HG03103 (cell line): Measurements from ENCODE around the gene ADRB1.

Source experiments
- ATAC-seq: cut with Tn5 transposase; IDR thresholded peaks from one replicate; pipeline ENCODE4 v1.9.1; 2021; ENCODE audit warnings: low read depth; ENCODE audit not compliant: unreplicated experiment

The ADRB1 gene

DNA sequence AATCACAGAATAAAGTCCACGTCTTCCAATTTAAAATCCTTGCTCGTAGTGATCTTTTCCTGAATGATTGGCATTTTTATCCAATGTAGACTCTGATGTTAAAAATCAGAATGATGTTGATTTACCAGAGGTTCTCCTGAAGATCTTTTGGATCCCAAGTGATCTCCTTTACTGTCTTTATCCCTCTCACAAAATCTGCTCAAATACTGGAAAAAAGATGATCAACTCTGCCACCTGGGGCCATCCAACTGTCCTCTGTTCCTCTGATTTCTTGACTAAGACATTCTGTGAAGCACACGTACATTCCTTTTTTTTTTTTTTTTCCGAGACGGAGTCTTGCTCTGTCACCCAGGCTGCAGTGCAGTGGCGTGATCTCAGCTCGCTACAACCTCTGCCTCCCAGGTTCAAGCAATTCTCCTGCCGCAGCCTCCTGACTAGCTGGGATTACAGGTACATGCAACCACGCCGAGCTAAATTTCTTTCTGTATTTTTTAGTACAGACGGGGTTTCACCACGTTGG lies 18.0 kb upstream of the ADRB1 start:
- no peak for ATAC-seq

DNA sequence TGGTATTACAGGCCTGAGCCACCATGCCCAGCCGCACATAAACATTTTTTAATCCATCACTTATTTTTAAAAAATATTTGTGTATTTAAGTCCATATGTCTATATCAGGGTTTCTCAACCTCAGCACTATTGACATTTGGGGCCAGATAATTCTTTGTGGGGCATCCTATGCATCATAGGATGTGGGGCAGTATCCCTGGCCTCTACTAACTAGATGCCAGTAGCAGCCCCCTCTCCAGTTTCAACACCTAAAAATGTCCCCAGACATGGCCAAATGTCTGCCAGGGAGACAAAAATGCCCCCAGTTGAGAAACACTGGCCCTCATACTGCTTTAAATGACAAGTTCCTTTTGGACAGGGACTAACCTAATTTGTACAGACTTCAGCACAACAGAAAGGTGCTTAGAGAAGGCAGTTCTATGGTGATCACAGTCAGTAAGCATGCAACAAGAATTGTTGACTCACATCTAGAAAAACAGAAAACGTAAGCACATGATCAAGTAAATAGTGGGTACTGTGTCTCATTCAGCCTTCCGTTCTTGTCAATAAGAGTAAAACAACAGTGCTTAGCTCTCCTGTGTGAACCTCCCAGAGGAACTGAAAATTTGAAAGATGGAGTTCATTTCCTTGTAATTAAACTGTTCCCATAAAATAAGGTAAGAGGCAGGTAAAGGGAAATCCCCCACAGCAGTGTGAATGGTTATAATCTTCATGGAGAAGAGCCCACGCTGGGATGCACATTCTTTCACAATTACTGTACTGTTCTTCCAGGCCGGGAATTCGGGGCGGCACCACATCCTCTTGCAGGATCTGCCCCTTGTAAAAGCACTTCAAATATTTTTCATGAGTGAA lies 17.3 kb upstream of the ADRB1 start:
- ATAC-seq, result peak; percentile 40

DNA sequence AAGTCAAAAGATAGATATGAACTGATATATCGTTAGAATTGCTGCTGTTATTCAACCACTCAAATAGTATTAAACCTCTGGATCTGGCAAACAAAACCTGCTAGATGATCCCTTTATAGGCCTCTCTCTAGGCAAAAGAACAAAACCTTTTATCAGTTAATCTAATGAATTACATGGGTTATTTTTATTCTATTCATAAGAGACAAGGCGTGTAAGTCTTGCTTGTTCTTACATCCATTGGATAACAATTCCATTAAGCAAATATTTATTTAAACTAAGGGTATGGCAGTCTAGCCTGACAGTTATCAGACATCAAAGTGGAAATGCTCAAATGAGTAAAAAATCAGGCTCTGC lies 16.6 kb upstream of the ADRB1 start:
- ATAC-seq, result no peak

DNA sequence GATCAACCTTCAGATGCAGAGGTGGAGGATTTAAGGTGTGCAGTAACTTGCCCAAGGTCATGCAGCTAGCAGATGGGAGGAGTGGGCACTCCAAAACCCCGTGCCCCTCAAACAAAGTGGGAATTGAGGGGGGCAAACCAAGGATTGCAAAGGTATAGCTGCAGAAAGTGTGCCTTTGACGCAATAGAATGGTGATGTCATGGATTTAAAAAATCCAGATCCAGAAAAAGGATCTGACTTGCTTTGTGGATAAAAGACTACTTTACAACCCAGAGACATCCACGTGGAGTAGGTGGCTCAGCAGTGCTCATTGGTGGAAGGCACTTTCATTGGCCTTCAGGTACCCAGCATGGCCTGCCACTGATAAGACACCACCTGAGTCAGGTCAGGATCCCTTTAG lies 15.7 kb upstream of the ADRB1 start:
- ATAC-seq, result no peak

DNA sequence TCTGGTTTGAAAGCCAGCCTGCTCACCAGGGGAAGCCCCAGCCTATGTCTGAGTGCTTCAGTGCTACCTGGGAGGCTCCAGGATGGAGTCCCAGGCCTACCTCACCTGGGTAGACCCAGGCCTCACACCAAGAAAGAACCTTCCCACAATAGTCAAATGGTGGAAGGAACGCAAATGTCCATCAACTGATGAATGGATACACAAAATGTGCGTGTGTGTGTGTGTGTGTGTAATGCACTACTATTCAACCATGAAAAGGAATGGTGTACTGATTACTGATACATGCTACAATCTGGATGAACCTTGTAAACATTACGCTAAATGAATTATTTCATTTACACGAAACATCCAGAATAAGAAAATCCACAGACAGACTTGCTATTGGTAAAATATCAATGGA lies 15.2 kb upstream of the ADRB1 start:
- ATAC-seq, result no peak

DNA sequence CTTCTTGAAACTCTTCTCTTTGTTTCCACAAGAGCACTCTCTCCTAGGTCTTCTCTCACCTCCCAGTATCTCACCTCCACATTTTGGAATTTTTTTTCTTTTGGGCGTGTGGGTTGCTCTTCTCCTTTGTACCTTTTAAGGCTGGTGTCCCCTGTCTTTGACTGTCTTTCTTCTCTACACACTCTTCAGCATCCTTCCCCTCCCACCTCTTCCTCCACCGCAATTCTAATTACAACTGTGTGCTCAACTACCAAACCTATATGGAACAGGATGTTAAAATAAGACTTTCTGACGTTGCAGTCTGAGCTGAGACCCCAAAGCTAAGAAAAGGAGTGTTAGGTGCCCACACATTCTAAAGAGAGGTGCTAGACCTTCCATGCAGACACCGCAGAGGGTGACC lies 14.0 kb upstream of the ADRB1 start:
- ATAC-seq, result no peak

DNA sequence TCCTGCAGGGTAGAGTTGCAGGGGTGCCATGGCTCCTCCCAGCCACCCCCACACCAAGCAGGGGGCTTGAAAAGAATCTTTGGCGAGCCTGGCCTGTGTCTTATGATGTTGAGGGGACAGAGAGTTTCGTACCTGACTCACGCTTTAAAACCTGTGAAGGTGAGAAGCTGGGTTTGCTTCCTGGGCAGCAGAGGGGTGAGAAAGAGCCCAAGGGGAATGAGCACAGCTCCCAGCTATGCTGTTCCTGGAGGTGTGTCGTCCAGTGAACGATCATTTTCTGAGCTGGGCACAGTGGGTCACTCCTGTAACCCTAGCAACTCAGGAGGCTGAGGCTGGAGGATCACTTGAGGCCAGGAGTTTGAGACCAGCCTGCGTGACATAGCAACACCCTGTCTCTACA lies 13.5 kb upstream of the ADRB1 start:
- no peak for ATAC-seq

DNA sequence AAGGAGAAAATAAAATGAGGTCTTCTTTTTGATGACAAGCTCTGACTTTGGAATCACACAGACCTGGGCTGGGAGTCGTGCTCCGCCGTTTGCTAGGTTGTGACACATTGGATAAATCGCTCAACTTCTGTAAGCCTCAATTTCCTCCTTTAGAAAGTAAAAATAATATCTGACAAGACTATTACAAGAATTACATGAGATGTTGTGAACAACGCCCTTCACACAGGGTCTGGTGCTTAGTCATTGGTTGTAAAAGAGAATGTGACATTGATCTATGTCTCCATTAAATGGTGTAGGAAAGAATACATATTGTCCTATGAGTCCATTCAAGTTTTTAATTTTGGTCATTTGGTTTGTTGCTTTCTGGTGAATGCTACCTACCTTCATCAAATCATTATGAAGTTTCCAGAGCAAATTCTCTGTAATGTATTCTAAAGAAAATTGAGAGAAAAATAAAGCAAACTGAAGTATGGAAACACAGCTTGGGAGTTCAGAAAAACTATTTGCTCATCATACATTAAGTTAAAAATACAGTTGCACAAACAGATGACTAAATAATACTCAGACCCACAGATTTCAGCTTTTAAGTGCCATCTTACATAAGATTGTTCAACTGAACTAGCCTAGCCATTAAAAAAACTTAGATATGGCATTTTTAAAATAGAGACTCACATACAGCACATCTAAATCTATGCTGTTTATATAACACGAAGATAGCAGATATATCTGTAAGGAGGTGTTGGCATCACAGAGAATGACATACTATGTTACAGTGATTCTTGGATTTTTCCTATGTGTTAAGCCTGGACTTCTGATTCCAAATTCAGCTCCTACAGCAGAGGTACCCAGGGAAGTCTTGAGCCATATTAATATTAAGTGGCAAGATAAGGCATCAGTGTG lies 12.3 kb upstream of the ADRB1 start:
- no peak for ATAC-seq

DNA sequence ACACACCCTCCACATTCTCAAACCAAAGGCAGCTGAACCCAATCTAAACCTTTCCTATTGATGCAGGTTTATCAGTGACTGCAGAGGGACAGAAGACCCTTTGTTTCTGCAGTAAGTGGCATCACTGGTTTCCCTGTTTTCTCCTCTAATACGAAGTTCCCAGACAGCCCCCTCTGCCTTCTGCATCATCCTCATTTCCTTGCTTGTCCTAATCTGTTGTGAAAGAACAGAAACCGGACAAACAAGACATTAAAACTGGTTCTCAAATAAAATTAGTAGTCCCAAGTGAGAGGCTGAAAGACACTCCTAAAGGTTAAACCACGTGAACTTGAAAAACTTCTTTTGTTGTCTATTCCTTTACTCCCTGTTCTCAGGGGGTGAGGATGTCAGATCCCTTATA lies 10.1 kb upstream of the ADRB1 start:
- ATAC-seq, result no peak

DNA sequence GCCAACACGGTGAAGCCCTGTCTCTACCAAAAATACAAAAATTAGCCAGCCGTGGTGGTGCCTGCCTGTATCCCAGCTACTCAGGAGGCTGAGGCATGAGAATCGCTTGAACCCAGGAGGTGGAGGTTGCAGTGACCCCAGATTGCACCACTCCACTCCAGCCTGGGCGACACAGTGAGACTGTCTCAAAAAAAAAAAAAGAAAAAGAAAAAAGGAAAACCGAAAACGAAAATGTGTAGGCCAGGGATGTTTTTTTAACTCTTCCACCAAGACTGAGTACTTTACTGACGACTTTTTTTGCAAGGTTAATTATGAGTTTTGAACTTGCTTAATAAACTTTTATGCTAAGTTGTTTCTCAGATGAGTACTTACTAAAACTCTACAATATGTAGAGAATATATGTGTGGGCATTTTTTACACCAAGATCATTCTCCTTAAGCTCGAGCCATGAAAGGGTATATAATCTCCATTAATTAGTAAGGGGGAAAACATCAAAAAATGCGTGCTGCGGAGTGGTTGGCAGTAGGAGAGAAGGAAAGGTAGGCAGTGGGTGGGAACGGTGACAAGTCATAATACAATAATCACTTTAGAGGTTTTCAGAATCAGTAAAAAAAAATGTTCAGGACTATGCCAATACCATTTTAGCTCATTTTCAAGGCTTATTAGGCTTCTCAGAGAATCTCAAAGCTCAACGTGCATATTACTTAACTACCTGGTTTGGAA lies 8.6 kb upstream of the ADRB1 start:
- ATAC-seq, result no peak

DNA sequence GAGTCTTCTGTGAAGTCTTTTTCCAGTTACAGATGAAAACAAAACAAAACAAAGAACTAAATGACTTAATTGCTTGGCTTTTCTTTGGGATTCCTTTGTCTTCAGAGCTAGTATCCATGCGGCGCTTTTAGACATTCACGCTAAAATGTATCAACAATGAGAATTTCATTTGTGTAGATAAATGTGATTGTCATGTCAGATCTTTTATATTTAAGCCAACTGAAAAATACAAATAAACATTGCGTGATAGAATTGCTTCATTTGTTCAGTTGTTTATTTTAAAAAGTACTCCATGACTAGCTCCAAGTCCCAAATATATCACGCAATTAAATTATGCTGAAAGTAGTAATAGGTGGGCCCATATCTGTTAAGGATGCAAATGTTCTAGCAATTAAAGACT lies 7.9 kb upstream of the ADRB1 start:
- no peak for ATAC-seq

DNA sequence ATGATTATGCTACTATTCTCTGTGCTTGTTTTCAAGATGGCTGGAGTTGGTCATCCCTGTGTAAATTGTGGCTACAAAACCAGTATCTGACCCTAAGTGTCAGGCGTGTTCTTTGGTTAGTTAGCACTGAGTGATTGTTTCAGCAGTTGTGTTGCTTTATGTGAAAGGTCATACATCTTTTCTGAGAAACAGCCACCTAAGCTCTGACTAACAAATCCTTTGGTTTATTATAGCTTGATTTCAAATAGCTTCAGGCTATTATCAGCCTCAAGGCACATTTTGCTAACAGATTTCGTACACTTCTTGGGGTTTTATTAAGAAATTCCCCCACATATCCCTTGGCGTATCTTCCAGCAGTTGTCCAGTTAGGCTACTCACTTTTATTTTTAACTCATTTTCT lies 4.8 kb upstream of the ADRB1 start:
- no peak for ATAC-seq

DNA sequence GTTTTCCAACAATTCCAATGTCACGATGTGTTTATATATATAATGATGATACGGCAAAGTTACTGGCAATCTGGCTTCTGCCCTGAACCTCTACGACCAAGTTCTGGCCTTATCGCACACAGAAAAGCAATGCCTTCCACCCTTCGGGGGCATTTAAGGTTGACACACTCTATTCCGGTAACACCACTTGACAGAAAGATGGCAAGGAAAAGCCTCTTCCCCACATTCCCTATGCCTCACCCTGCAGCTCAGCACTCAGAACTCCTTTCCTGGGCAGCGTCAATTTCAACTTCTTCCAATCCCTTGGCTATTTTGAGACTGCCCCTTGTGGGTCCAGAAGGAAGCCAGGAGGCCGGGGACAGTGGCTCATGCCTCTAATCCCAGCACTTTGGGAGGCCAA lies 2.5 kb upstream of the ADRB1 start:
- no peak for ATAC-seq

DNA sequence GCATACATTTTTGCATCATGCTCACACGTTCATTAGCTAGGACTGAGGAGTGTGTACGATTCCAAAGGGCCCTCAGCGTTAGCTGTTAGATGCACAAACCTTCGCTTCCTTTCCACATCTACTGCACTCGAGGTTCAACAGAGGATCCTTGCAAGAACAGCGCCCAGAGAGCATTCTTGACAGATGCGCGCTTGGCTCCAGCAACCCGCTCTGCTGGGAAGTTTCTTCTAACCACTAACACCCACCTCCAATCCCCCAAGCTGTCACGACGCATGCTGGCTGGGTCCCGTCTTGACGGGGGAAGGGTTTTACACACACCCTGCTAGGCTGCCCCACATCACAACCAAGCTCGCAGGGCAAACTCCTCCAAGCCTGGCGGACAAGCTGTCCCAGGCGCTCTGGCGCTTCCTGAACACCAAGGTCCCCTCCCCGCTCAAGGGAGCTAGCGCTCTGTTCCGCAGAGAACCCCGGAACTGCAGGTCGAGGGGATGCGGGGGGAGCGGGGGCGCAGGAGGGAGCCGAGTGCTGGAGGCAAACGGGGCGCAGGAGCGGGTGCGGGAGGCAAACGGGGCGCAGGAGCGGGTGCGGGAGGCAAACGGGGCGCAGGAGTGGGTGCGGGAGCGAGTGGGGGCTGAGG lies 653 bp upstream of the ADRB1 start:
- no peak for ATAC-seq

DNA sequence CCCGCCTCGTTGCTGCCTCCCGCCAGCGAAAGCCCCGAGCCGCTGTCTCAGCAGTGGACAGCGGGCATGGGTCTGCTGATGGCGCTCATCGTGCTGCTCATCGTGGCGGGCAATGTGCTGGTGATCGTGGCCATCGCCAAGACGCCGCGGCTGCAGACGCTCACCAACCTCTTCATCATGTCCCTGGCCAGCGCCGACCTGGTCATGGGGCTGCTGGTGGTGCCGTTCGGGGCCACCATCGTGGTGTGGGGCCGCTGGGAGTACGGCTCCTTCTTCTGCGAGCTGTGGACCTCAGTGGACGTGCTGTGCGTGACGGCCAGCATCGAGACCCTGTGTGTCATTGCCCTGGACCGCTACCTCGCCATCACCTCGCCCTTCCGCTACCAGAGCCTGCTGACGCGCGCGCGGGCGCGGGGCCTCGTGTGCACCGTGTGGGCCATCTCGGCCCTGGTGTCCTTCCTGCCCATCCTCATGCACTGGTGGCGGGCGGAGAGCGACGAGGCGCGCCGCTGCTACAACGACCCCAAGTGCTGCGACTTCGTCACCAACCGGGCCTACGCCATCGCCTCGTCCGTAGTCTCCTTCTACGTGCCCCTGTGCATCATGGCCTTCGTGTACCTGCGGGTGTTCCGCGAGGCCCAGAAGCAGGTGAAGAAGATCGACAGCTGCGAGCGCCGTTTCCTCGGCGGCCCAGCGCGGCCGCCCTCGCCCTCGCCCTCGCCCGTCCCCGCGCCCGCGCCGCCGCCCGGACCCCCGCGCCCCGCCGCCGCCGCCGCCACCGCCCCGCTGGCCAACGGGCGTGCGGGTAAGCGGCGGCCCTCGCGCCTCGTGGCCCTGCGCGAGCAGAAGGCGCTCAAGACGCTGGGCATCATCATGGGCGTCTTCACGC lies 825 bp downstream of the ADRB1 start:
- no peak for ATAC-seq

DNA sequence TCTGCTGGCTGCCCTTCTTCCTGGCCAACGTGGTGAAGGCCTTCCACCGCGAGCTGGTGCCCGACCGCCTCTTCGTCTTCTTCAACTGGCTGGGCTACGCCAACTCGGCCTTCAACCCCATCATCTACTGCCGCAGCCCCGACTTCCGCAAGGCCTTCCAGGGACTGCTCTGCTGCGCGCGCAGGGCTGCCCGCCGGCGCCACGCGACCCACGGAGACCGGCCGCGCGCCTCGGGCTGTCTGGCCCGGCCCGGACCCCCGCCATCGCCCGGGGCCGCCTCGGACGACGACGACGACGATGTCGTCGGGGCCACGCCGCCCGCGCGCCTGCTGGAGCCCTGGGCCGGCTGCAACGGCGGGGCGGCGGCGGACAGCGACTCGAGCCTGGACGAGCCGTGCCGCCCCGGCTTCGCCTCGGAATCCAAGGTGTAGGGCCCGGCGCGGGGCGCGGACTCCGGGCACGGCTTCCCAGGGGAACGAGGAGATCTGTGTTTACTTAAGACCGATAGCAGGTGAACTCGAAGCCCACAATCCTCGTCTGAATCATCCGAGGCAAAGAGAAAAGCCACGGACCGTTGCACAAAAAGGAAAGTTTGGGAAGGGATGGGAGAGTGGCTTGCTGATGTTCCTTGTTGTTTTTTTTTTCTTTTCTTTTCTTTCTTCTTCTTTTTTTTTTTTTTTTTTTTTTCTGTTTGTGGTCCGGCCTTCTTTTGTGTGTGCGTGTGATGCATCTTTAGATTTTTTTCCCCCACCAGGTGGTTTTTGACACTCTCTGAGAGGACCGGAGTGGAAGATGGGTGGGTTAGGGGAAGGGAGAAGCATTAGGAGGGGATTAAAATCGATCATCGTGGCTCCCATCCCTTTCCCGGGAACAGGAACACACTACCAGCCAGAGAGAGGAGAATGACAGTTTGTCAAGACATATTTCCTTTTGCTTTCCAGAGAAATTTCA lies 1.7 kb downstream of the ADRB1 start:
- ATAC-seq, result no peak

DNA sequence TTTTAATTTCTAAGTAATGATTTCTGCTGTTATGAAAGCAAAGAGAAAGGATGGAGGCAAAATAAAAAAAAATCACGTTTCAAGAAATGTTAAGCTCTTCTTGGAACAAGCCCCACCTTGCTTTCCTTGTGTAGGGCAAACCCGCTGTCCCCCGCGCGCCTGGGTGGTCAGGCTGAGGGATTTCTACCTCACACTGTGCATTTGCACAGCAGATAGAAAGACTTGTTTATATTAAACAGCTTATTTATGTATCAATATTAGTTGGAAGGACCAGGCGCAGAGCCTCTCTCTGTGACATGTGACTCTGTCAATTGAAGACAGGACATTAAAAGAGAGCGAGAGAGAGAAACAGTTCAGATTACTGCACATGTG lies 2.4 kb downstream of the ADRB1 start:
- no peak for ATAC-seq

DNA sequence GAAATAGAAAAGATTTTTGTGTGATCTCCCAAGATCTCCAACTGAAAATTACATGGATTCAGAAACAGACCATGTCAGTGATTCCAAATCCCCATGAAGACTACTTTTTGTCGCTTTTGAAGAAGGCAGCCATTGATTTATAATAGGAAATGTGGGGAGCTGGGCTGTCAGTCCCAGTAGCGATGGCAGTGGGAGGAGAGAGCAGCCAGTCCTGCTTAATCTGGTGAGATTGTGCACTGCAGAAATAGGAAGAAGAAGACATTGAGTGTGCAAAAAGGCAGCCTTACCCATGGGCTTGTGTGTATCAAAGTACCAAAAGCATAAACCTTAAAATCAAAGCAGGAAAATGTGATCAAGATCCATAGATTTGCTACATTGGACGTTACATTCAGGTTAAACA lies 4.8 kb downstream of the ADRB1 start:
- no peak for ATAC-seq

DNA sequence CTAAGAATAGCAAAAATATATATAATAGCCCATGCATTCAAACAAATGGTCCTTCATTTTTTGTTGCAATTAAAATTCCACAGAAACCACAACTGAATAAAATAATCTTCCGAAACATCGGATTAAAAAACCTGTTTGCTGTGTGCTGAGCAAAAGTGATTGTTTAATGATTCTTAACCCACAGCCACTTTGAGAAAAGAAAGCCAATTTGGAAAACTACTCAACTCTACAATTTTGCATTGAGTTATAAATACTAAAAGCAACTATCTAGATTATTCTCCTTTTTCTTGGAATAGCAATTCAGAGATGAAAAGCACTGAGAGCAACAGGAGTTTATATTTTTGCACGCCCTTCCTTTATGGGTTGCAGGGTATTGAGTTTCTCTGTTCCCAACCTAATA lies 8.0 kb downstream of the ADRB1 start:
- ATAC-seq, result no peak
